ENCODE data around the gene EPRS1.
A peak's percentile ranks its signal among the peaks of the same experiment; 100 is the strongest.
"Not testable (repeated sequence)": the region's sequence is repeated elsewhere in the genome, so short reads cannot be mapped to it uniquely, and the experiment has no call there.

Gene EPRS1

GRCh38 chr1:220046052-220046930 lies at the start of gene EPRS1:
TSS of gene EPRS1 (minus strand) at chr1:220046505. CDS start at chr1:220046388, 117 bp downstream.
- DNase-seq (ENCODE audit: low read depth), result peak; percentile 83

- peak; percentile 90 for DNase-seq (ENCODE audit: low read depth)
Measured at GRCh38 chr1:220094016-220094911, 48.0 kb upstream of the EPRS1 start, which contains the start of gene IARS2. TSS of gene IARS2 (plus strand) at chr1:220094132. CDS start at chr1:220094217, 85 bp downstream.

- no peak for DNase-seq (ENCODE audit: low read depth)
Measured at GRCh38 chr1:220093361-220094015, 47.2 kb upstream of the EPRS1 start.

DNA sequence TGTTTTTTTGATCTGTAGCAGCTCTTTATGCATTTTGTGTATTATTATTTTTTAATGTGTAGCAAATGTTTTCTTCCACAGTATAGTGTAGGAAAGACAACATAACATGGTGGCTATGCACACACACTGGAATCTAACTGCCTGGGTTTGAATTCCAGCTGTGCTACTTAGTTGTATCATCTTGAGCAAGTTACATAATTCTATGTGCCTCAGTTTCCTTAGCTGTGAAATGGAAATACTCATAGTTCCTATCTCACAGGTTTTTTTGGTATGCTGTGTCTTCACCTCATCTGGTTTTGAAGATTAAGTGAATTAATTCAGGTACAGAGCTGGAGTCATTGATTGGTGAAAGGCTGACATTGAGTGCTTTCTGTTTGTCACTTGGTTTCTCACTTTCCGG lies 46.4 kb upstream of the EPRS1 start:
- DNase-seq (ENCODE audit: low read depth), result no peak

DNA sequence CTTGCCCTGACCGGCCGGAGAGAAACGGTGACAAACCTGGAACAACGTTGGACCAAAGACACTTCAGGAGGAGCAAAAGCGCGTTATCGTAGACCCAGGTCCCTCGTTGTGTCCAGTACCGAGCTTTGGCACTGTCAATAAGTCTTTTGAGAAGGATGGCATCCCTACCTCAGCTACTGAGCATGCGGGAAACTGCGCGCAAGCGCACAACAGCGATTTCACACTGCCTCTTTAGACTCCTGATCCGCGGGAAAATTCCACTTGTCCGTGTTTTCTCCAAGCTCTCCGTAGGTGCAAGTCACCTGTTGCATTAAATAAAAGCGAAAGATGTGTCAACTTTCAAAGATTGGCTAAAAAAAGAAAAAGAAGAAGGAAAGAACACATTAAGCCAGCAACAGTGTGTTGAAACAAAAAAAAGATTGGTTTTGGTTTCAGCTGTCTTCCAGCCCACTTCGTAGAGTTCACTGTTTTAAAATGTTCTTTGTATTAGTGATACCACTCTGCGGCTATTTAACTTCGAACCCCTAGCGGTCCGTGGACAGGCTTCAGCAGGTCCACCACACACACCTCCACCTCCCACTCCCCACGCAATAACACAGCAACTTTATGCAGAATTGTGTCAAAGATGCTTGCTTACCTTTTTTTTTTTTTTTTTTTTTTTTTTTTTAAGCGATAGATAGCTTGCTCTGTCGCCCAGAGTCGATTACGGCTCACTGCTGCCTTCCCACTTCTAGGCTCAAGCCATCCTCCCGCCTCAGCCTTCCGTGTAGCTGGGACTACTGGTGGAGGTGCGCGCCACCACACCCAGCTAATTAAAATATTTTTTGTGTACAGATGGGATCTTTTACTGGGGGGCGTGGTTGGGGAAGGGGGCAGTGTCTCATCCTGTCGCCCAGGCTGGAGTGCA lies 43.6 kb upstream of the EPRS1 start, which contains the start of gene BPNT1:
Gene BPNT1 (minus strand): TSS at position 139 of the 907 bp plus-strand sequence. CDS start 9,942 bp downstream, outside the sequence.
- peak; percentile 98 for DNase-seq (ENCODE audit: low read depth)

DNA sequence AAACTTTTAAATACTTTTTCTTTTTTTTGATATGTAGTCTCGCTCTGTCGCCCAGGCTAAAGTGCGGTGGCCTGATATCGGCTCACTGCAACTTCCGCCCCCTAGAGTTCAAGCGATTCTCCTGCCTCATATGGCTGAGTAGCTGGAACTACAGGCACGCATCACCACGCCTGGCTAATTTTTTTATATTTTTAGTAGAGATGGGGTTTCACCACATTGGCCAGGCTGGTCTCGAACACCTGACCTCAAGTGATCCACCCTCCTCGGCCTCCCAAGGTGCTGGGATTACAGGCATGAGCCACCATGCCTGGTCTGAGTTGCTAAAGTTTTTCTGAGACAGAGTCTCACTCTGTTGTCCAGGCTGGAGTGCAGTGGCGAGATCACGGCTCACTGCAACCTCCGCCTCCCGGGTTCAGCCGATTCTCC lies 40.0 kb upstream of the EPRS1 start:
- not testable (repeated sequence) for DNase-seq (ENCODE audit: low read depth)

DNA sequence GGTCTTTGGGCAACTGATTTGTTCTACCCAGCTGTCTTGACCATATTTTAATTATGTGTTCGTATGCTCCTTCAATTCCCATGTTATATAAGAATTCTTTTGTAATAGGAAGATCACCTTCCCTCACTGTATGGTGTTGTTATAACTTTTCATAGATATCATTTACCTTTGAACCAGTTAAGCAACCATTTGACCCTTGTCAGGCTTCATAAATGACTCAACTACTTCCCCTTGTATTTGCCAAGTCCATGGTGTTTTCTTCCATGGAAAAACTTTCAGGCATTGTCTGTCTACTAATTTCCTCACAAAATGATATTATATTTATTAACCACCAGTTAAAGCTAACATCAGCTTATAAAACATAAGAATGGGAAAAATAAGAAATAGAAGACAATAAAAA lies 38.2 kb upstream of the EPRS1 start:
- DNase-seq (ENCODE audit: low read depth), result no peak

- DNase-seq (ENCODE audit: low read depth), result no peak
Measured at GRCh38 chr1:220077887-220078286, 31.6 kb upstream of the EPRS1 start.

DNA sequence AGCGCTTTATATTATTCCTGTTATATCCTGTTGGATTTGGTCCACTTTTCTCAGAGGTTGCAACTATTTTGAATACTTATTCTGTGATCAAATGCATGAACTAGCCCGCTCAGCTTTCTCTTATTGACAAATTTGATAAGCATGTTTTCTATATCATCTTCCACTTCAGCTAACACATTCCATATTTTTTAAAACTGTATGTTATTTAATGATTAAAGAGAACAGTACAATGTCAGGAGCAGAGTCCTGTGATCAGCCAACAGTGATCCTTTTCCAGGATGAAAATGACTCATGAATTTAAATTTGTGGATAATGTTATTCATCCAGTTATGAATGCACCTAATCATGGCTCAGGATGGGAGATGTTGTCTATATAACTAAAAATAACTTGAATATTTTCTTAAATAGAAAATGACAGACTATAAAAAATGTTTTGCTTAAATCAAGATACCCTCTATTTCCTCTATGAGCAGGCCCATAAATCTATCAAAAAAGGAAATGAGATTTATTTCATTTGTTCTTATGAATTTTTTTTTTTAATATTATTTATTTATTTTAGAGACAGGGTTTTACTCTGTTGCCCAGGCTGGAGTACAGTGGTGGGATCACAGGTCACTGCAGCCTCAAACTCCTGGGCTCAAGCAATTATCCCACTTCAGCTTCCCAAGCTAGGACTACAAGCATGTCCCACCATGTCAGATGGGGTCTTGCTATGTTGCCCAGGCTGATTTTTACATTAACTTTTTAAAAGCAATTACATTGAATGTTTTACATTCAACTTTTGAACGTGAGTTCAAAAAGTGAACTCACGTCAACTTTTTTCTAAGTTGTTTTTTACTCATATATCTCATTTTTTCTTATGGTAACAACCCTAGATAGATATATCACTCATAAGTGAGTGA lies 30.8 kb upstream of the EPRS1 start:
- DNase-seq (ENCODE audit: low read depth), result no peak

DNA sequence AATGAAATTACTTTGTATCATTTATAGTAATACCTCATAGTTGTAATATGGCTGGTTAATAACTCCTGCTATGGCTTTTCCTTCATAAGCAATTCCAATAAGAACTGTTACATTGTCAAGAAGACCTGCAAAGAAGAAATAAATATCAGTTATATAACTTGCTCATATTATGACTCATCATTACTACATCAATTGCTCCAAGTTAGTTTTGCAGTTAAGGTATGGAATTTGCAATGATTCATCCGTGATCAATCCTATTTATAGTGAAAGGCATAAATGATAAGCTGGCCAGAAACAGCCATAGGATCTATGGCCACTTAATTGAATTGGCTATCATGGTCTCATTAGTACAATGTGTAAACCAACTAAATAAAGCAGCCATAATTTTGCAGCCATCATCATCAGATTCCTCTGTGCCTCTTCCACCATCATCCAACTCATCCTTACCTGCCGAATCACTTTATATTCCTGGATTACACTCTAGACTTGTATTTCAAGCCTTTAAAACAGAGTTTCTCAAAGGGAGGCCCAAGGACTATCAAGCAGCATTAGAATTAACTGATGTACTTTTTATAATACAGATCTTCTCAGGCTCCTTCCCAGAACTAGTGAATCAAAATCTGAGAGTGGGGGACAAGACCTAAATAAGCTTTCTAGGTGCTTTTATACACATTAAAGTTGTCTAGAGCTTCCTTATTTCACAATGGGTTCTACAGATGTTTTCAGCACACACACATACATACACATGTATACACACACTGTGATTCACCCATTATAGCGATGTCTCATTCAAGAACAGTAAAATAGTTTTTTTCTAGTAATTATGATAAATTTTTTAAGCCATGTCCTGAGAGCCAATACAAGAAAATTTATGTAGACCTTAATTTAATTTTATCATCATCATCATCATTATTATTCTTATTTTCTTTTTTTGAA lies 21.2 kb upstream of the EPRS1 start:
- DNase-seq (ENCODE audit: low read depth), result no peak

GRCh38 chr1:220062629-220063028 lies 16.3 kb upstream of the EPRS1 start:
- no peak for DNase-seq (ENCODE audit: low read depth)

DNA sequence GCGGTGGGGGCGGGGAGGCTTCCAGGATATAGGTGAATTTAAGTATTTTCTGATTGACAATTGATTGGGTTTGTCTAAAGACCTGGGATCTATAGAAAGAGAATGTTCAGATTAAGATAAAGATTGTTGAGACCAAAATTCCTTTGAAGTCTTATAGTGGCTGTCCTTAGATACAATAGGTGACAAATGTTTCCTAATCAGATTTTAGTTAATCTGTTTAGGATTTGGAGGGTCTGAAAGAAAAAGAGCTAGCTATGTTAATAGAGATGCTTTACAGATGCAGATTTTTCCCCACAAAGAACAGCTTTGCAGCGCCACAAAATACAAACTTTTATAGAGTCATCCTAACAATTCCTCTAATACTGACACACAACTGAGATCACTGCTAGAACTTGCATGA lies 14.6 kb upstream of the EPRS1 start:
- DNase-seq (ENCODE audit: low read depth), result no peak

DNA sequence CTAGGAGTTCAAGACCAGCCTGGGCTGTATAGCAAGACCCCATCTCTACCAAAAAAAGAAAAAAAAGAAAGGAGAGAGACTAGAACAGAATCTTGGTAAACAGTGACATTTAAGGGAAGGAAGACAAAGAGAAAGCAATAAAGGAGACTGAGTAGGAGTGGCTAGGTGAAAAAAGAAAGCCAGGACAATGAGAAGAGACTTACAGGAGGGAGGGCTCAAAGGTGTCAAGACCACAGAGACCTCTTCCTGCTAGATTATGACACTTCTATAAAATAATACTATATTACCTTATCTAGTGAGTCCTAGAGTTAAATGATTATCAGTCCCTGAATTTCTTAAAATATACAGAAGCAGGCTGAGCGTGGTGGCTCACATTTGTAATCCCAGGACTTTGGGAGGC lies 10.1 kb upstream of the EPRS1 start:
- no peak for DNase-seq (ENCODE audit: low read depth)

DNA sequence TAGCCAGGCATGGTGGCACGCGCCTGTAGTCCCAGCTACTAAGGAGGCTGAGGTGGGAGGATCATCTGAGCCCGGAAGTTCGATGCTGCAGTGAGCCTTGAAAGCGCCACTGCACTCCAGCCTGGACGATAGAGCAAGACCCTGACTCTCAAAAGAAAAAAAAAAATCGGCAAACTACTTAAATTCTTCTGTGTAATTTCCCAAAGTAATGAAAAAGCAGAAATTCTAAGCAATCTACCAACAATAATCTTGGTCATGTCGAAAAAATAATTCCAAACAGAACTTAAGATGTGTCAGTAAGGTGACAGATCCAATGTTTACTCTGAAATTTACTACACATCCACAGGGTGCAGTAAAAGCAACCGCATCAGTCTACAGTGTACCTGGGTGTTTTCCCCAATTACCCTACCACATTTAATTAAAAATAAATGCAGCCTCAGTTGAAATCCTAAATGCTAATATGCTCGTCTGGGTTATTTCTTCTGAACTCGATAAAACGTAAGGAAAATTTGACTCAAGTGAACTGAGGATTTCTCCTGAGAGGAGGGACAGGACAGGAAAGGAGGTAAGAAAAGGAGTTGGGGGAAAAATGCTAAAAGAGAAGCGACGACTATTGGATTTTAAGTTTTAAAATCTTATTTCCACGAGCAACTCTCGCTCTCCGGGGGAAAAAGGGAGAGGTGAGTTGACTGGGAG lies 801 bp downstream of the EPRS1 start:
- DNase-seq (ENCODE audit: low read depth), result no peak

DNA sequence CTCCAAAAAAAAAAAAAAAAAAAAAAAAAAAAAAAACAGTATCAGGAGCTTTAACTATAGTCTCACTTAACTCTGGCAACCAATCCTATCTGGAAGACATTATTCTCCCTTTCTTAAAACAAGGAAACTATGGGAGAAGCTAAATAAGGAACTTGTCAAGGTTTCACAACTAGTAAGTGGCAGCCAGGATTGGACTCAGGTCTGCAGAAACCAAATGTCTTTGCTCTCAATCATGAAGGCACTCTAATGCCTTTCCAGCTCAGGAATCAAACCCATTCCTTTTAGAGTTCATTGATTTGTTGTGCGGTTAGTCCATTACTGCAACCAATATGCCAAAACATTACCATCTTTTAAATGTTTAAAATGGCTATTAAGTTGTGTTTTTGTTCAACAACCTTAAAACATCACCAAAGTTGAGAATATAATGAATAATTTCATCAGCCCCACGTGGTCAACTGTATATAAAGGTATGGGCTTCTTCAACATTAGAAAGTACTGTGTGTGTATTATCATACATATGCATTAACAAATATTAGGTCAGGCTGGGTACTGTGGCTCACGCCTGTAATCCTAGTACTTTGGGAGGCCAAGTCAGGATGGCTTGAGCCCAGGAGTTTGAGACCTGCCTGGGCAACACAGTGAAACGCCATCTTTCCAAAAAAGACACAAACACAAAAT lies 1.5 kb downstream of the EPRS1 start:
- no peak for DNase-seq (ENCODE audit: low read depth)

- no peak for DNase-seq (ENCODE audit: low read depth)
Measured at GRCh38 chr1:220043646-220044045, 2.7 kb downstream of the EPRS1 start.

DNA sequence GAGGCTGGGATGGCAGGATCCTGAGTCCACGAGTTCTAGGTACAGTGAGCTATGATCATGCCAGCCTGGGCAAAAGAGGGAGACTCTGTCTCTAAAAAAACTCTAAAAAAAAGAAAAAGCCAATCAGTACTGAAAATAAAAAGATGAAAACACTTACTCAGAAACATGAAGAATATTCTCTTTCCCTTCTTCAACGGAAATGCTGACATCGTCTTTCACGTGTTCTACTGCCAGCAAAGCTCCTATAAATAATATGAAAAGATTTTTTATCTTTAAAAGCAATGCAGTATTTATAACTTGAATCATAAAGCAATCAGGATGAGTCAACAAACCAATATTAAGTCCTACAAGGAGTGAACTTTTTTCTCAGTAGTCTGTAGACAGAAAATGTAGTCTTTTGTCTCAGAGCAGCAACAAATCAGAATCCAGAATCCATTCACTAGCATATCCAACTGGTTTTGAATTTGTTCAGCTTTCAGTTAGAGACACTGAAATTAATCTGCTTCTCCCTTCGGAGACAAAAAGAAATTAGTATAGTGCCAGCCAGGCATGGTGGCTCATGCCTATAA lies 6.2 kb downstream of the EPRS1 start:
- DNase-seq (ENCODE audit: low read depth), result no peak
